Measurements from ENCODE around the gene HMOX1. TPM values are rescaled to one million over a fixed set of nuclear protein-coding genes. Genes with fewer than 3 reads are reported as not detected.

Gene HMOX1
- polyA plus RNA-seq, 1 donor from 2014 or later: not detected

GRCh38 chr22:35442471-35442870 lies 61.6 kb downstream of the HMOX1 start:
- Histone ChIP-seq H3K9me3 (ENCODE audit: low read length) (no peaks in the 10 kb centered on the region), H3K36me3 (ENCODE audit: insufficient read depth, low read length) (no peaks in the 10 kb centered on the region), H3F3A (ENCODE audit: insufficient read depth, low read length, poor library complexity, severe bottlenecking) (no peaks in the 10 kb centered on the region), H3K4me3 (ENCODE audit: low read length) (no peak overlapping the region), H3K79me2 (replicated peaks; ENCODE audit: insufficient read depth, low read length) (no peaks in the 10 kb centered on the region), H3K4me2 (ENCODE audit: low read length) (no peak overlapping the region), H3K9ac (ENCODE audit: low read length) (no peak overlapping the region), H2AFZ (ENCODE audit: low read depth, low read length) (no peak overlapping the region), H3K27me3 (ENCODE audit: insufficient read depth, low read depth, low read length) (no peaks in the 10 kb centered on the region), H3K27ac (ENCODE audit: low read length) (no peak overlapping the region), H3K9me2 (ENCODE audit: insufficient read depth, low read length) (no peaks in the 10 kb centered on the region), H4K20me1 (ENCODE audit: insufficient read depth) (no peaks in the 10 kb centered on the region)
- TF ChIP-seq TAF1 (IDR thresholded peaks at IDR 0.05; ENCODE audit: low read depth): no peak
- no peak for TF ChIP-seq SMC3 (conservative IDR thresholded peaks at IDR 0.05; ENCODE audit: poor library complexity)

- Histone ChIP-seq H3K36me3 (ENCODE audit: insufficient read depth, low read length) (no peaks in the 10 kb centered on the region), H3K9ac (ENCODE audit: low read length) (no peak overlapping the region), H3K79me2 (replicated peaks; ENCODE audit: insufficient read depth, low read length) (no peaks in the 10 kb centered on the region), H3K27me3 (ENCODE audit: insufficient read depth, low read depth, low read length) (no peaks in the 10 kb centered on the region), H3K27ac (ENCODE audit: low read length) (no peak overlapping the region), H3K4me3 (ENCODE audit: low read length) (no peak overlapping the region), H3K9me3 (ENCODE audit: low read length) (no peaks in the 10 kb centered on the region), H3K4me2 (ENCODE audit: low read length) (no peak overlapping the region), H4K20me1 (ENCODE audit: insufficient read depth) (no peaks in the 10 kb centered on the region), H3F3A (ENCODE audit: insufficient read depth, low read length, poor library complexity, severe bottlenecking) (no peaks in the 10 kb centered on the region), H3K9me2 (ENCODE audit: insufficient read depth, low read length) (no peaks in the 10 kb centered on the region), H2AFZ (ENCODE audit: low read depth, low read length) (no peak overlapping the region)
- TF ChIP-seq SMC3 (conservative IDR thresholded peaks at IDR 0.05; ENCODE audit: poor library complexity) (no peak), MXI1 (conservative IDR thresholded peaks at IDR 0.05; ENCODE audit: poor library complexity, severe bottlenecking) (no peak), POLR2AphosphoS5 (IDR thresholded peaks at IDR 0.05) (no peak), EZH2 (IDR thresholded peaks at IDR 0.05; ENCODE audit: borderline replicate concordance, insufficient read depth, low read length, poor library complexity, severe bottlenecking) (no peak), CTCF (IDR thresholded peaks at IDR 0.05; ENCODE audit: poor library complexity, severe bottlenecking) (no peak), EP300 (conservative IDR thresholded peaks at IDR 0.05; ENCODE audit: poor library complexity, severe bottlenecking) (no peak), RAD21 (conservative IDR thresholded peaks at IDR 0.05) (no peak), TAF1 (IDR thresholded peaks at IDR 0.05; ENCODE audit: low read depth) (no peak)
- TF ChIP-seq, protein P1, sequence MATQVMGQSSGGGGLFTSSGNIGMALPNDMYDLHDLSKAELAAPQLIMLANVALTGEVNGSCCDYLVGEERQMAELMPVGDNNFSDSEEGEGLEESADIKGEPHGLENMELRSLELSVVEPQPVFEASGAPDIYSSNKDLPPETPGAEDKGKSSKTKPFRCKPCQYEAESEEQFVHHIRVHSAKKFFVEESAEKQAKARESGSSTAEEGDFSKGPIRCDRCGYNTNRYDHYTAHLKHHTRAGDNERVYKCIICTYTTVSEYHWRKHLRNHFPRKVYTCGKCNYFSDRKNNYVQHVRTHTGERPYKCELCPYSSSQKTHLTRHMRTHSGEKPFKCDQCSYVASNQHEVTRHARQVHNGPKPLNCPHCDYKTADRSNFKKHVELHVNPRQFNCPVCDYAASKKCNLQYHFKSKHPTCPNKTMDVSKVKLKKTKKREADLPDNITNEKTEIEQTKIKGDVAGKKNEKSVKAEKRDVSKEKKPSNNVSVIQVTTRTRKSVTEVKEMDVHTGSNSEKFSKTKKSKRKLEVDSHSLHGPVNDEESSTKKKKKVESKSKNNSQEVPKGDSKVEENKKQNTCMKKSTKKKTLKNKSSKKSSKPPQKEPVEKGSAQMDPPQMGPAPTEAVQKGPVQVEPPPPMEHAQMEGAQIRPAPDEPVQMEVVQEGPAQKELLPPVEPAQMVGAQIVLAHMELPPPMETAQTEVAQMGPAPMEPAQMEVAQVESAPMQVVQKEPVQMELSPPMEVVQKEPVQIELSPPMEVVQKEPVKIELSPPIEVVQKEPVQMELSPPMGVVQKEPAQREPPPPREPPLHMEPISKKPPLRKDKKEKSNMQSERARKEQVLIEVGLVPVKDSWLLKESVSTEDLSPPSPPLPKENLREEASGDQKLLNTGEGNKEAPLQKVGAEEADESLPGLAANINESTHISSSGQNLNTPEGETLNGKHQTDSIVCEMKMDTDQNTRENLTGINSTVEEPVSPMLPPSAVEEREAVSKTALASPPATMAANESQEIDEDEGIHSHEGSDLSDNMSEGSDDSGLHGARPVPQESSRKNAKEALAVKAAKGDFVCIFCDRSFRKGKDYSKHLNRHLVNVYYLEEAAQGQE (IDR thresholded peaks at IDR 0.05; ENCODE audit: borderline replicate concordance): no peak
Observed at GRCh38 chr22:35443338-35443737, 62.4 kb downstream of the HMOX1 start.

Small RNA genes lying within 50 kb of the gene (small RNA-seq; reads per million reads assigned to genes)
- 0.72 to 5.6 (median 2.2) reads per million in 3 experiments for gene MIR3909
- gene MIR6069: 0 reads per million in 3 experiments

Other genes starting within 250 kb of the HMOX1 start
- 14.6 and 20.0 TPM in 2 replicates for gene HMGXB4, start 123.6 kb upstream of the HMOX1 start, polyA plus RNA-seq
- 13.3 and 15.7 TPM in 2 replicates for gene TOM1, start 81.2 kb upstream of the HMOX1 start, polyA plus RNA-seq
- gene MCM5, start 19.0 kb downstream of the HMOX1 start, polyA plus RNA-seq: 6.9 and 7.2 TPM in 2 replicates
- 0.14 and 0.40 TPM in 2 replicates for gene RASD2, start 159.7 kb downstream of the HMOX1 start, polyA plus RNA-seq
- gene MB, start 236.2 kb downstream of the HMOX1 start, polyA plus RNA-seq: 0.51 TPM in 1 of 2 replicates, not detected in the other